ENCODE measurements around the gene FBXO39. TPM values are rescaled to one million over a fixed set of nuclear protein-coding genes. Genes with fewer than 3 reads are reported as not detected.

FBXO39 gene
- total RNA-seq, 2 donors from 2014 or later: not detected

DNA sequence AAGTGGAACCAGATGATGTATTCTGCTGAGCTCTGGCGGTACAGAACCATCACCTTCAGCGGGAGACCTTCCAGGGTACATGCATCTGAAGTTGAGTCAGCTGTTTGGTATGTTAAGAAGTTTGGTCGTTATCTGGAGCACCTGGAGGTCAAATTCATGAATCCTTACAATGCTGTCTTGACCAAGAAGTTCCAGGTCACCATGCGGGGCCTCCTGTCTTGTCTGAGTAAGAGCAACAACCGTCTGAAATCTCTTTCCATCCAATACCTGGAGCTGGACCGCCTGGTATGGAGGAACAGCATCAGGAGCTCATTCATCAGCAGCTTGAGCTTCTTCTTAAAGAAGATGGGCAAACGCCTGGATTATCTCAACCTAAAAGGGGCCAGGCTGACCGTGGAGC, 4.0 kb downstream of the FBXO39 start:
- Histone ChIP-seq H3K4me3 (no peak overlapping the region), H3K4me1 (no peaks in the 10 kb centered on the region), H3K9me3 (no peaks in the 10 kb centered on the region), H3K27ac (no peak overlapping the region), H3K36me3 (no peaks in the 10 kb centered on the region), H3K9ac (ENCODE audit: low read depth in 2 of 2, low read length in 2 of 2) (no peak overlapping the region), H3K27me3 (peaks cover 5% of the 10 kb centered on the region)
- TF ChIP-seq, protein P1, sequence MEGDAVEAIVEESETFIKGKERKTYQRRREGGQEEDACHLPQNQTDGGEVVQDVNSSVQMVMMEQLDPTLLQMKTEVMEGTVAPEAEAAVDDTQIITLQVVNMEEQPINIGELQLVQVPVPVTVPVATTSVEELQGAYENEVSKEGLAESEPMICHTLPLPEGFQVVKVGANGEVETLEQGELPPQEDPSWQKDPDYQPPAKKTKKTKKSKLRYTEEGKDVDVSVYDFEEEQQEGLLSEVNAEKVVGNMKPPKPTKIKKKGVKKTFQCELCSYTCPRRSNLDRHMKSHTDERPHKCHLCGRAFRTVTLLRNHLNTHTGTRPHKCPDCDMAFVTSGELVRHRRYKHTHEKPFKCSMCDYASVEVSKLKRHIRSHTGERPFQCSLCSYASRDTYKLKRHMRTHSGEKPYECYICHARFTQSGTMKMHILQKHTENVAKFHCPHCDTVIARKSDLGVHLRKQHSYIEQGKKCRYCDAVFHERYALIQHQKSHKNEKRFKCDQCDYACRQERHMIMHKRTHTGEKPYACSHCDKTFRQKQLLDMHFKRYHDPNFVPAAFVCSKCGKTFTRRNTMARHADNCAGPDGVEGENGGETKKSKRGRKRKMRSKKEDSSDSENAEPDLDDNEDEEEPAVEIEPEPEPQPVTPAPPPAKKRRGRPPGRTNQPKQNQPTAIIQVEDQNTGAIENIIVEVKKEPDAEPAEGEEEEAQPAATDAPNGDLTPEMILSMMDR (IDR thresholded peaks at IDR 0.05): no peak
- intact Hi-C loops (cut with DNase I): no loop called here
- no peak for DNase-seq

- no peak overlapping the region for H3K9ac ChIP-seq (ENCODE audit: low read depth in 2 of 2, low read length in 2 of 2)
- no peaks in the 10 kb centered on the region for H3K36me3 ChIP-seq
- H3K27me3 ChIP-seq: peaks cover 4% of the 10 kb centered on the region
- H3K27ac ChIP-seq: no peak overlapping the region
- intact Hi-C loops (cut with DNase I): no loop called here
- no peak for DNase-seq
- H3K4me3 ChIP-seq: no peak overlapping the region
- no peaks in the 10 kb centered on the region for H3K9me3 ChIP-seq
- TF ChIP-seq, protein P1 (IDR thresholded peaks at IDR 0.05): no peak
- no peaks in the 10 kb centered on the region for H3K4me1 ChIP-seq
Measured at GRCh38 chr17:6780886-6781285, 4.9 kb downstream of the FBXO39 start.

DNA sequence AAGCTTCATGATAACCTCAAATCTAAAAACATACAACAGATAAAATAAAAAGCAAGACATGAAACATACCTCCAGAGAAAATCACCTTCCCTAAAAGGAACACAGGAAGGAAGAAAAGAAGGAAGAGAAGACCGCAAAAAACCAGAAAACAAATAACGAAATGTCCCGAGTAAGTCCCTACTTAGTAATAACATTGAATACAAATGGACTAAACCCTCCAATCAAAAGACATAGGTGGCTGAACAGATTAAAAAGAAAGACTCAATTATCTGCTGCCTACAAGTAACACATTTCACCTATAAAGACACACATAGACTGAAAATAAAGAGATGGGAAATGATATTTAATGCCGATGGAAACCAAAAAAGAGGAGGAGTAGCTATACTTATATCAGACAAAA, 6.2 kb downstream of the FBXO39 start:
- H3K27ac ChIP-seq: no peak overlapping the region
- no peak for DNase-seq
- no peak overlapping the region for H3K9ac ChIP-seq (ENCODE audit: low read depth in 2 of 2, low read length in 2 of 2)
- no peaks in the 10 kb centered on the region for H3K4me1 ChIP-seq
- intact Hi-C loops (cut with DNase I): no loop called here
- H3K4me3 ChIP-seq: no peak overlapping the region
- H3K36me3 ChIP-seq: no peaks in the 10 kb centered on the region
- H3K27me3 ChIP-seq: no peaks in the 10 kb centered on the region
- no peaks in the 10 kb centered on the region for H3K9me3 ChIP-seq
- TF ChIP-seq, protein P1 (IDR thresholded peaks at IDR 0.05): no peak

- intact Hi-C loops (cut with DNase I): no loop called here
- Histone ChIP-seq H3K4me3 (no peak overlapping the region), H3K4me1 (no peaks in the 10 kb centered on the region), H3K9me3 (no peaks in the 10 kb centered on the region), H3K27me3 (peaks cover 4% of the 10 kb centered on the region), H3K36me3 (no peaks in the 10 kb centered on the region), H3K27ac (no peak overlapping the region), H3K9ac (ENCODE audit: low read depth in 2 of 2, low read length in 2 of 2) (no peak overlapping the region)
- no peak for DNase-seq
- TF ChIP-seq, protein P1 (IDR thresholded peaks at IDR 0.05): no peak
Measured at GRCh38 chr17:6786618-6787017, 10.6 kb downstream of the FBXO39 start.

- peaks cover 4% of the 10 kb centered on the region for H3K27me3 ChIP-seq
- H3K27ac ChIP-seq: no peak overlapping the region
- H3K4me1 ChIP-seq: no peaks in the 10 kb centered on the region
- intact Hi-C loops (cut with DNase I): no loop called here
- TF ChIP-seq, protein P1 (IDR thresholded peaks at IDR 0.05): no peak
- H3K9ac ChIP-seq (ENCODE audit: low read depth in 2 of 2, low read length in 2 of 2): no peak overlapping the region
- H3K4me3 ChIP-seq: no peak overlapping the region
- DNase-seq: no peak
- no peaks in the 10 kb centered on the region for H3K9me3 ChIP-seq
- H3K36me3 ChIP-seq: no peaks in the 10 kb centered on the region
Measured at GRCh38 chr17:6787081-6787693, 11.2 kb downstream of the FBXO39 start.
